HEK293 (cell line): ENCODE data around the gene SENP1.

Experiments
- CTCF ChIA-PET: fragments of 350-600 bp; formaldehyde crosslinking; extraction: SDS; loops from one replicate; lab custom pipeline; 2021; ENCODE audit warnings: antibody characterized with exemption; lab: Yijun Ruan, JAX
- POLR2A ChIA-PET: fragments of 300-600 bp; formaldehyde crosslinking; extraction: SDS; loops from one replicate; lab custom pipeline; 2020; ENCODE audit warnings: antibody characterized with exemption, inconsistent platforms; lab: Yijun Ruan, JAX
- H3K27ac ChIP-seq: fragments of 200-500 bp; sonication (Bioruptor generic); 2 replicates; pipeline ENCODE4 v1.5.1; 2014; ENCODE audit warnings: low read depth, low read length, control low read depth, inconsistent platforms; ENCODE audit errors: extremely low read depth
- H3K36me3 ChIP-seq, 2 experiments: fragments of 200-500 bp in 1 of 2; sonication (Bioruptor generic) in 1 of 2; 1 replicate in 1 of 2; 2 replicates in 1 of 2; pipeline ENCODE4 v1.5.1; 2014 to 2017; ENCODE audit warnings: inconsistent platforms in 2 of 2, low read length in 2 of 2; ENCODE audit not compliant: control insufficient read depth in 2 of 2, insufficient read depth in 1 of 2
- H3K4me1 ChIP-seq: fragments of 200-500 bp; sonication (Bioruptor generic); 2 replicates; pipeline ENCODE4 v1.5.1; 2014; ENCODE audit warnings: mild to moderate bottlenecking, low read length, inconsistent platforms; ENCODE audit not compliant: control insufficient read depth, insufficient read depth
- H3K4me3 ChIP-seq: 2 replicates; pipeline ENCODE4 v1.5.1; 2011; ENCODE audit warnings: low read depth, mild to moderate bottlenecking, control low read depth, low read length, moderate library complexity
- H3K9me3 ChIP-seq: fragments of 200-500 bp; sonication (Bioruptor generic); 2 replicates; pipeline ENCODE4 v1.5.1; 2014; ENCODE audit warnings: low read depth, low read length, inconsistent platforms; ENCODE audit not compliant: control insufficient read depth, insufficient read depth
- BCL6B ChIP-seq: fragments of 450-650 bp; formaldehyde crosslinking; IDR thresholded peaks from 2 replicates; pipeline ENCODE4 v1.5.1; 2017; ENCODE audit warnings: missing biosample characterization, missing genetic modification characterization
- EGR2 ChIP-seq: fragments of 450-650 bp; formaldehyde crosslinking; IDR thresholded peaks from 2 replicates; pipeline ENCODE4 v1.5.1; 2016; ENCODE audit warnings: low read depth, missing biosample characterization, missing genetic modification characterization
- KLF16 ChIP-seq: fragments of 450-650 bp; formaldehyde crosslinking; IDR thresholded peaks from 2 replicates; pipeline ENCODE4 v1.5.1; 2017; ENCODE audit warnings: missing biosample characterization, missing genetic modification characterization
- PRDM1 ChIP-seq: fragments of 450-650 bp; formaldehyde crosslinking; IDR thresholded peaks from 2 replicates; pipeline ENCODE4; 2016; ENCODE audit warnings: missing biosample characterization, missing genetic modification characterization
- ZFHX2 ChIP-seq: fragments of 450-650 bp; formaldehyde crosslinking; conservative IDR thresholded peaks from 2 replicates; pipeline ENCODE4 v1.5.1; 2016; ENCODE audit warnings: missing biosample characterization, missing genetic modification characterization
- ZNF18 ChIP-seq: fragments of 450-650 bp; formaldehyde crosslinking; IDR thresholded peaks from 2 replicates; pipeline ENCODE4 v1.5.1; 2016; ENCODE audit warnings: missing biosample characterization, missing genetic modification characterization
- ZNF350 ChIP-seq: fragments of 450-650 bp; formaldehyde crosslinking; IDR thresholded peaks from 2 replicates; pipeline ENCODE4 v1.5.0; 2017; ENCODE audit warnings: missing biosample characterization, mild to moderate bottlenecking, missing genetic modification characterization
- ZNF514 ChIP-seq: fragments of 450-650 bp; formaldehyde crosslinking; IDR thresholded peaks from 2 replicates; pipeline ENCODE4 v1.5.1; 2016; ENCODE audit warnings: missing biosample characterization, missing genetic modification characterization
- ZNF549 ChIP-seq: fragments of 450-650 bp; IDR thresholded peaks from 2 replicates; pipeline ENCODE4 v1.5.1; 2018; ENCODE audit warnings: missing biosample characterization, missing genetic modification characterization, mild to moderate bottlenecking, inconsistent platforms, moderate library complexity
- ZNF623 ChIP-seq: fragments of 450-650 bp; formaldehyde crosslinking; IDR thresholded peaks from 2 replicates; pipeline ENCODE4 v1.5.1; 2016; ENCODE audit warnings: missing biosample characterization, missing genetic modification characterization
- ZNF692 ChIP-seq: fragments of 450-650 bp; formaldehyde crosslinking; IDR thresholded peaks from 2 replicates; pipeline ENCODE4 v1.5.1; 2016; ENCODE audit warnings: missing biosample characterization, missing genetic modification characterization
- ZNF785 ChIP-seq: fragments of 450-650 bp; formaldehyde crosslinking; IDR thresholded peaks from 2 replicates; pipeline ENCODE4 v1.5.1; 2016; ENCODE audit warnings: missing biosample characterization, missing genetic modification characterization
- ZNF830 ChIP-seq: fragments of 450-650 bp; IDR thresholded peaks from 2 replicates; pipeline ENCODE4 v1.5.0; 2018; ENCODE audit warnings: missing biosample characterization, missing genetic modification characterization, low read depth, mild to moderate bottlenecking, moderate library complexity

SENP1 gene

GRCh38 chr12:48039151-48039550 lies 66.7 kb downstream of the SENP1 start:
- Histone ChIP-seq H3K9me3 (no peaks in the 10 kb centered on the region), H3K27ac (no peak overlapping the region), H3K4me3 (no peak overlapping the region), H3K4me1 (no peaks in the 10 kb centered on the region), H3K36me3 (peaks cover 7 to 18% of the 10 kb centered on the region in 2 experiments; a peak in 2 of 3 replicates)
- CTCF ChIA-PET: no interaction called here
- POLR2A ChIA-PET: interaction anchor here (0.6 kb wide), 1 partner anchor 674 kb away, joined by 4 read pairs; no protein-coding TSS in a partner anchor
- TF ChIP-seq ZNF350 (tag by site-specific recombination) (no peak), ZNF623 (tag by site-specific recombination) (no peak), ZNF18 (no peak), ZNF692 (tag by site-specific recombination) (no peak)

GRCh38 chr12:48038085-48038484 lies 67.8 kb downstream of the SENP1 start:
- H3K9me3 ChIP-seq: no peaks in the 10 kb centered on the region
- TF ChIP-seq PRDM1: peak; percentile 24; the same call in 1 of the 2 replicates
- no peak for TF ChIP-seq ZNF514
- H3K36me3 ChIP-seq: peaks cover 0 to 9% of the 10 kb centered on the region in 2 experiments; a peak in 1 of 3 replicates
- CTCF ChIA-PET: no interaction called here
- POLR2A ChIA-PET: no interaction called here
- H3K4me3 ChIP-seq: no peak overlapping the region
- H3K4me1 ChIP-seq: no peaks in the 10 kb centered on the region
- H3K27ac ChIP-seq: no peak overlapping the region

GRCh38 chr12:48037267-48037915 lies 68.5 kb downstream of the SENP1 start:
- Histone ChIP-seq H3K4me1 (no peaks in the 10 kb centered on the region), H3K9me3 (no peaks in the 10 kb centered on the region), H3K4me3 (no peak overlapping the region), H3K27ac (no peak overlapping the region), H3K36me3 (peaks cover 0 to 2% of the 10 kb centered on the region in 2 experiments; a peak in 1 of 3 replicates)
- peak; percentile 71 for TF ChIP-seq ZFHX2 (tag by site-specific recombination)
- TF ChIP-seq EGR2 (tag by site-specific recombination): peak; percentile 76
- TF ChIP-seq BCL6B (tag by site-specific recombination): no peak
- ChIA-PET POLR2A (no interaction called here), CTCF (no interaction called here)

- H3K4me3 ChIP-seq: no peak overlapping the region
- POLR2A ChIA-PET: interaction anchor here (1.2 kb wide), 1 partner anchor 20 kb away, joined by 3 read pairs; no protein-coding TSS in a partner anchor
These were observed 69.1 kb downstream of the SENP1 start for GRCh38 chr12:48036818-48037217.

More at GRCh38 chr12:48036818-48037217, 69.1 kb downstream of the SENP1 start:
- TF ChIP-seq ZNF785 (tag by site-specific recombination) (no peak), ZNF830 (tag by site-specific recombination) (no peak), KLF16 (tag by site-specific recombination) (no peak), ZNF549 (tag by site-specific recombination) (no peak)
- Histone ChIP-seq H3K27ac (no peak overlapping the region), H3K36me3 (no peaks in the 10 kb centered on the region), H3K9me3 (no peaks in the 10 kb centered on the region), H3K4me1 (no peaks in the 10 kb centered on the region)
- CTCF ChIA-PET: no interaction called here
